GM12878 (cell line): Measurements from ENCODE around the gene DLG2. TPM values are rescaled to one million over a fixed set of nuclear protein-coding genes. Genes with fewer than 3 reads are reported as not detected.

ENCODE experiments used
- BHLHE40 ChIP-seq, 2 experiments: fragments of 450-650 bp in 1 of 2; IDR thresholded peaks; 2 replicates each; pipeline ENCODE4 v1.6.1; 2011 to 2017; ENCODE audit warnings: low read depth in 2 of 2, borderline replicate concordance in 1 of 2, improper control_type of control experiment in 1 of 2, low read length in 1 of 2, mild to moderate bottlenecking in 1 of 2
- CREM ChIP-seq: IDR thresholded peaks from 2 replicates; pipeline ENCODE4 v1.6.1; 2014; ENCODE audit warnings: antibody characterized with exemption, low read depth
- JUNB ChIP-seq: IDR thresholded peaks from 2 replicates; pipeline ENCODE4 v1.6.1; 2016; ENCODE audit warnings: antibody characterized with exemption, mild to moderate bottlenecking
- NFYB ChIP-seq: IDR thresholded peaks from 2 replicates; pipeline ENCODE4 v1.6.1; 2011; ENCODE audit warnings: low read depth, mild to moderate bottlenecking, low read length, improper control_type of control experiment, moderate library complexity; ENCODE audit not compliant: insufficient read depth
- NR2C2 ChIP-seq: IDR thresholded peaks from 2 replicates; pipeline ENCODE4 v1.6.1; 2011; ENCODE audit warnings: borderline replicate concordance, low read depth; ENCODE audit not compliant: control insufficient read depth, insufficient read length
- POLR2AphosphoS5 ChIP-seq: IDR thresholded peaks from 2 replicates; pipeline ENCODE4 v1.6.1; 2011; ENCODE audit warnings: mild to moderate bottlenecking, low read length, inconsistent platforms
- RB1 ChIP-seq: fragments of 450-650 bp; formaldehyde crosslinking; IDR thresholded peaks from 2 replicates; pipeline ENCODE4 v1.6.1; 2017; ENCODE audit warnings: mild to moderate bottlenecking, borderline replicate concordance
- RCOR1 ChIP-seq: conservative IDR thresholded peaks from 2 replicates; pipeline ENCODE4 v1.6.1; 2012; ENCODE audit warnings: low read depth, low read length, improper control_type of control experiment
- SMARCA5 ChIP-seq: fragments of 450-650 bp; IDR thresholded peaks from 2 replicates; pipeline ENCODE4 v1.6.1; 2017; ENCODE audit warnings: mild to moderate bottlenecking
- TCF3 ChIP-seq: IDR thresholded peaks from 2 replicates; pipeline ENCODE4 v1.6.1; 2012; ENCODE audit warnings: low read depth, mild to moderate bottlenecking, low read length, borderline replicate concordance; ENCODE audit not compliant: insufficient read depth
- YY1 ChIP-seq: IDR thresholded peaks from 2 replicates; pipeline ENCODE4 v1.6.1; 2011; ENCODE audit warnings: low read depth, mild to moderate bottlenecking, low read length
- ZBTB40 ChIP-seq: fragments of 450-650 bp; IDR thresholded peaks from 2 replicates; pipeline ENCODE4 v1.6.1; 2016; ENCODE audit warnings: mild to moderate bottlenecking, moderate library complexity, borderline replicate concordance
- polyA plus RNA-seq, 11 experiments: library from polyadenylated mRNA; depleted of rRNA in 4 of 11; unstranded in 6 of 11; stranded (reverse) in 5 of 11; fragments of >200 nt; fragmentation: Nextera tagmentation in 4 of 11; fragmentation: Illumina TruSeq in 1 of 11; extraction: Ambion mirVana in 4 of 11; extraction: Trizol in 1 of 11; gene quantifications; 1 replicate in 1 of 11; 2 replicates in 10 of 11; pipeline versions ENCODE4 v1.2.1 to v1.2.3, GENCODE V29; 2011 to 2016; ENCODE audit warnings: inconsistent platforms in 2 of 11, missing spikeins in 2 of 11, low read depth in 1 of 11
- total RNA-seq, 4 experiments: library from RNA; depleted of rRNA in 3 of 4; stranded (reverse); fragments of >200 nt in 3 of 4; fragmentation: Illumina TruSeq in 1 of 4; extraction: Trizol in 1 of 4; gene quantifications; 2 replicates each; pipeline versions ENCODE4 v1.2.1 to v1.2.3, GENCODE V29; 2013 to 2021
- TF ChIP-seq, protein P1 (sequence below): fragments of 450-650 bp; IDR thresholded peaks from 2 replicates; pipeline ENCODE4 v1.6.1; 2017; ENCODE audit warnings: borderline replicate concordance
- TF ChIP-seq, protein P2 (sequence below): IDR thresholded peaks from 2 replicates; pipeline ENCODE4 v1.6.1; 2011; ENCODE audit warnings: borderline replicate concordance, low read depth, mild to moderate bottlenecking, moderate library complexity, low read length; ENCODE audit not compliant: insufficient read depth, poor library complexity, severe bottlenecking
- TF ChIP-seq, protein P3 (sequence below): fragments of 450-650 bp; conservative IDR thresholded peaks from 2 replicates; pipeline ENCODE4 v1.6.1; 2017; ENCODE audit warnings: mild to moderate bottlenecking, moderate library complexity
- TF ChIP-seq, protein P4 (sequence below): IDR thresholded peaks from 2 replicates; pipeline ENCODE4 v1.6.1; 2011; ENCODE audit warnings: mild to moderate bottlenecking, low read depth, low read length, moderate library complexity; ENCODE audit not compliant: insufficient replicate concordance
- TF ChIP-seq, protein P5 (sequence below): IDR thresholded peaks from 2 replicates; pipeline ENCODE4 v1.6.1; 2012; ENCODE audit warnings: low read depth, low read length, improper control_type of control experiment

Gene DLG2
- total and polyA plus RNA-seq, 10 of the 15 experiments (the other 5 are each of a cell fraction or from before 2014, with no cell fraction given), result 0.09 to 0.98 (median 0.35) TPM

- TF ChIP-seq, protein P1, sequence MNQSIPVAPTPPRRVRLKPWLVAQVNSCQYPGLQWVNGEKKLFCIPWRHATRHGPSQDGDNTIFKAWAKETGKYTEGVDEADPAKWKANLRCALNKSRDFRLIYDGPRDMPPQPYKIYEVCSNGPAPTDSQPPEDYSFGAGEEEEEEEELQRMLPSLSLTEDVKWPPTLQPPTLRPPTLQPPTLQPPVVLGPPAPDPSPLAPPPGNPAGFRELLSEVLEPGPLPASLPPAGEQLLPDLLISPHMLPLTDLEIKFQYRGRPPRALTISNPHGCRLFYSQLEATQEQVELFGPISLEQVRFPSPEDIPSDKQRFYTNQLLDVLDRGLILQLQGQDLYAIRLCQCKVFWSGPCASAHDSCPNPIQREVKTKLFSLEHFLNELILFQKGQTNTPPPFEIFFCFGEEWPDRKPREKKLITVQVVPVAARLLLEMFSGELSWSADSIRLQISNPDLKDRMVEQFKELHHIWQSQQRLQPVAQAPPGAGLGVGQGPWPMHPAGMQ, result no peak
- TF ChIP-seq YY1 (peak; percentile 75), JUNB (no peak), NFYB (no peak), CREM (peak; percentile 53), NR2C2 (no peak), SMARCA5 (peak; percentile 83; the same call in 1 of the 2 replicates), RB1 (peak; percentile 72), ZBTB40 (peak; percentile 29; the same call in 1 of the 2 replicates), RCOR1 (0 out of 2 replicates have a peak, but pooled peaks have one; percentile 19), BHLHE40 (IDR thresholded peaks at IDR 0.05; ENCODE audit: borderline replicate concordance in 1 of 2, low read depth in 2 of 2, low read length in 1 of 2) (0 out of 4 replicates have a peak, but pooled peaks have one; percentile 8 to 14), TCF3 (no peak), POLR2AphosphoS5 (peak; percentile 21)
- TF ChIP-seq, protein P2, sequence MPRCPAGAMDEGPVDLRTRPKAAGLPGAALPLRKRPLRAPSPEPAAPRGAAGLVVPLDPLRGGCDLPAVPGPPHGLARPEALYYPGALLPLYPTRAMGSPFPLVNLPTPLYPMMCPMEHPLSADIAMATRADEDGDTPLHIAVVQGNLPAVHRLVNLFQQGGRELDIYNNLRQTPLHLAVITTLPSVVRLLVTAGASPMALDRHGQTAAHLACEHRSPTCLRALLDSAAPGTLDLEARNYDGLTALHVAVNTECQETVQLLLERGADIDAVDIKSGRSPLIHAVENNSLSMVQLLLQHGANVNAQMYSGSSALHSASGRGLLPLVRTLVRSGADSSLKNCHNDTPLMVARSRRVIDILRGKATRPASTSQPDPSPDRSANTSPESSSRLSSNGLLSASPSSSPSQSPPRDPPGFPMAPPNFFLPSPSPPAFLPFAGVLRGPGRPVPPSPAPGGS, result no peak
- TF ChIP-seq, protein P3, sequence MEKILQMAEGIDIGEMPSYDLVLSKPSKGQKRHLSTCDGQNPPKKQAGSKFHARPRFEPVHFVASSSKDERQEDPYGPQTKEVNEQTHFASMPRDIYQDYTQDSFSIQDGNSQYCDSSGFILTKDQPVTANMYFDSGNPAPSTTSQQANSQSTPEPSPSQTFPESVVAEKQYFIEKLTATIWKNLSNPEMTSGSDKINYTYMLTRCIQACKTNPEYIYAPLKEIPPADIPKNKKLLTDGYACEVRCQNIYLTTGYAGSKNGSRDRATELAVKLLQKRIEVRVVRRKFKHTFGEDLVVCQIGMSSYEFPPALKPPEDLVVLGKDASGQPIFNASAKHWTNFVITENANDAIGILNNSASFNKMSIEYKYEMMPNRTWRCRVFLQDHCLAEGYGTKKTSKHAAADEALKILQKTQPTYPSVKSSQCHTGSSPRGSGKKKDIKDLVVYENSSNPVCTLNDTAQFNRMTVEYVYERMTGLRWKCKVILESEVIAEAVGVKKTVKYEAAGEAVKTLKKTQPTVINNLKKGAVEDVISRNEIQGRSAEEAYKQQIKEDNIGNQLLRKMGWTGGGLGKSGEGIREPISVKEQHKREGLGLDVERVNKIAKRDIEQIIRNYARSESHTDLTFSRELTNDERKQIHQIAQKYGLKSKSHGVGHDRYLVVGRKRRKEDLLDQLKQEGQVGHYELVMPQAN, result peak; percentile 14; the same call in 1 of the 2 replicates
- TF ChIP-seq, protein P4, sequence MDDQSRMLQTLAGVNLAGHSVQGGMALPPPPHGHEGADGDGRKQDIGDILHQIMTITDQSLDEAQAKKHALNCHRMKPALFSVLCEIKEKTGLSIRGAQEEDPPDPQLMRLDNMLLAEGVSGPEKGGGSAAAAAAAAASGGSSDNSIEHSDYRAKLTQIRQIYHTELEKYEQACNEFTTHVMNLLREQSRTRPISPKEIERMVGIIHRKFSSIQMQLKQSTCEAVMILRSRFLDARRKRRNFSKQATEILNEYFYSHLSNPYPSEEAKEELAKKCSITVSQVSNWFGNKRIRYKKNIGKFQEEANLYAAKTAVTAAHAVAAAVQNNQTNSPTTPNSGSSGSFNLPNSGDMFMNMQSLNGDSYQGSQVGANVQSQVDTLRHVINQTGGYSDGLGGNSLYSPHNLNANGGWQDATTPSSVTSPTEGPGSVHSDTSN, result peak; percentile 11
- TF ChIP-seq, protein P5, sequence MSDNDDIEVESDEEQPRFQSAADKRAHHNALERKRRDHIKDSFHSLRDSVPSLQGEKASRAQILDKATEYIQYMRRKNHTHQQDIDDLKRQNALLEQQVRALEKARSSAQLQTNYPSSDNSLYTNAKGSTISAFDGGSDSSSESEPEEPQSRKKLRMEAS, result peak; percentile 20; the same call in 1 of the 2 replicates
These were observed 36.8 kb upstream of the DLG2 start (continued) for GRCh38 chr11:85663753-85664614.
